GM19035 (cell line): ENCODE measurements around the gene BPTF.
A peak's percentile ranks its signal among the peaks of the same experiment; 100 is the strongest.
"Not testable (repeated sequence)": the region's sequence is repeated elsewhere in the genome, so short reads cannot be mapped to it uniquely, and the experiment has no call there.

Source experiments
- ATAC-seq: cut with Tn5 transposase; IDR thresholded peaks from one replicate; pipeline ENCODE4 v1.9.1; 2021; ENCODE audit not compliant: unreplicated experiment

Gene BPTF

GRCh38 chr17:67960276-67960675 lies 135.0 kb downstream of the BPTF start:
- not testable (repeated sequence) for ATAC-seq

GRCh38 chr17:67962156-67962555 lies 136.9 kb downstream of the BPTF start:
- not testable (repeated sequence) for ATAC-seq

- peak; percentile 65 for ATAC-seq
Measured at GRCh38 chr17:67963145-67963572, 137.9 kb downstream of the BPTF start.

GRCh38 chr17:67970783-67971182 lies 145.5 kb downstream of the BPTF start:
- ATAC-seq, result no peak

- no peak for ATAC-seq
Measured at GRCh38 chr17:67974185-67974584, 148.9 kb downstream of the BPTF start.

- ATAC-seq, result no peak
Measured at GRCh38 chr17:67974598-67975066, 149.3 kb downstream of the BPTF start.

- not testable (repeated sequence) for ATAC-seq
Measured at GRCh38 chr17:67976306-67976705, 151.0 kb downstream of the BPTF start.

- ATAC-seq, result no peak
Measured at GRCh38 chr17:67980456-67980855, 155.2 kb downstream of the BPTF start.

GRCh38 chr17:67980883-67981282 lies 155.6 kb downstream of the BPTF start:
- not testable (repeated sequence) for ATAC-seq

- no peak for ATAC-seq
Measured at GRCh38 chr17:67982034-67982640, 156.8 kb downstream of the BPTF start.

GRCh38 chr17:67982686-67983382 lies 157.5 kb downstream of the BPTF start:
- ATAC-seq, result no peak

GRCh38 chr17:67983383-67983688 lies 158.0 kb downstream of the BPTF start:
- ATAC-seq, result no peak

GRCh38 chr17:67990909-67991308 lies 165.6 kb downstream of the BPTF start:
- ATAC-seq, result no peak

- ATAC-seq, result no peak
Measured at GRCh38 chr17:67992548-67993152, 167.3 kb downstream of the BPTF start.

GRCh38 chr17:67993153-67993997 lies 168.1 kb downstream of the BPTF start:
- ATAC-seq, result peak; percentile 84

GRCh38 chr17:67993998-67994361 lies 168.7 kb downstream of the BPTF start:
- ATAC-seq, result no peak

- no peak for ATAC-seq
Measured at GRCh38 chr17:67994817-67995569, 169.7 kb downstream of the BPTF start.

- ATAC-seq, result no peak
Measured at GRCh38 chr17:67995570-67996263, 170.4 kb downstream of the BPTF start.

GRCh38 chr17:67996301-67997171 lies 171.2 kb downstream of the BPTF start, which contains the start of gene C17orf58:
Gene C17orf58 (minus strand): TSS chr17:67996469. CDS start chr17:67996198, 271 bp downstream.
- not testable (repeated sequence) for ATAC-seq
